ENCODE data around the gene ARHGAP18.

Gene ARHGAP18

DNA sequence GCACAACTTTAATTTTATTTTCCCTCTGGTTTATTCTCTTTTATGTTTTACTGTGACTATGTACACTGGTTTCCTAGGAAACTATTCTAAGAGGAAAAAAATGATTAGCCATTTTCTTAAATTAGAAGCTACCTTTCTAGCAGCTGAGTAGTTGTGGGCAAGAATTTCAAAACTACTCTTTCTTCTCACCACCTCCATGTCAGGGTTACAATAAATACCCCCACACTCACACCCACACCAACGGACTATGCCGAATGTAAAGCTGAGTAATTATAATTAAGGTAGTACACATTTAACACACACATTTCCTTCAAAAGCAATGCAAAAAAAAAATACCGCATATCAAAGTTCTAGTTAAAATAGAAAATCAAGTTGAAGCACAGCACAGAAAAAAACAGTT lies 78.9 kb downstream of the ARHGAP18 start:
- no peak overlapping the region for H3K4me3 ChIP-seq (ENCODE audit: low read depth, low read length)
- no peak overlapping the region for H3K27ac ChIP-seq
- H3K36me3 ChIP-seq (replicated peaks): peaks cover 7% of the 10 kb centered on the region
- TF ChIP-seq CTCF (IDR thresholded peaks at IDR 0.05; ENCODE audit: low read depth, low read length, missing control alignments): no peak
- DNase-seq: no peak
- H3K27me3 ChIP-seq (replicated peaks): no peaks in the 10 kb centered on the region
- in situ Hi-C loops (cut with HindIII; ENCODE audit: low pct_ligation_motif_present, low sequenced_read_pairs): no loop called here

- H3K27me3 ChIP-seq (replicated peaks): no peaks in the 10 kb centered on the region
- no peak for TF ChIP-seq CTCF (IDR thresholded peaks at IDR 0.05; ENCODE audit: low read depth, low read length, missing control alignments)
- H3K36me3 ChIP-seq (replicated peaks): peaks cover 7% of the 10 kb centered on the region
- no peak overlapping the region for H3K4me3 ChIP-seq (ENCODE audit: low read depth, low read length)
- H3K27ac ChIP-seq: no peak overlapping the region
- DNase-seq: no peak
- in situ Hi-C loops (cut with HindIII; ENCODE audit: low pct_ligation_motif_present, low sequenced_read_pairs): no loop called here
These were observed 79.4 kb downstream of the ARHGAP18 start for GRCh38 chr6:129630596-129630995.

GRCh38 chr6:129628101-129628815 lies 81.7 kb downstream of the ARHGAP18 start:
- H3K36me3 ChIP-seq (replicated peaks): peaks cover 9% of the 10 kb centered on the region
- H3K27ac ChIP-seq: no peak overlapping the region
- no peaks in the 10 kb centered on the region for H3K27me3 ChIP-seq (replicated peaks)
- TF ChIP-seq CTCF (IDR thresholded peaks at IDR 0.05; ENCODE audit: low read depth, low read length, missing control alignments): no peak
- DNase-seq: no peak
- in situ Hi-C loops (cut with HindIII; ENCODE audit: low pct_ligation_motif_present, low sequenced_read_pairs): no loop called here
- H3K4me3 ChIP-seq (ENCODE audit: low read depth, low read length): no peak overlapping the region

GRCh38 chr6:129624488-129624887 lies 85.5 kb downstream of the ARHGAP18 start:
- Histone ChIP-seq H3K4me3 (ENCODE audit: low read depth, low read length) (no peak overlapping the region), H3K27ac (no peak overlapping the region), H3K36me3 (replicated peaks) (peaks cover 12% of the 10 kb centered on the region), H3K27me3 (replicated peaks) (no peaks in the 10 kb centered on the region)
- DNase-seq: no peak
- TF ChIP-seq CTCF (IDR thresholded peaks at IDR 0.05; ENCODE audit: low read depth, low read length, missing control alignments): no peak
- in situ Hi-C loops (cut with HindIII; ENCODE audit: low pct_ligation_motif_present, low sequenced_read_pairs): no loop called here

GRCh38 chr6:129623008-129623732 lies 86.8 kb downstream of the ARHGAP18 start:
- in situ Hi-C loops (cut with HindIII; ENCODE audit: low pct_ligation_motif_present, low sequenced_read_pairs): no loop called here
- TF ChIP-seq CTCF (IDR thresholded peaks at IDR 0.05; ENCODE audit: low read depth, low read length, missing control alignments): no peak
- Histone ChIP-seq H3K27me3 (replicated peaks) (no peaks in the 10 kb centered on the region), H3K27ac (no peak overlapping the region), H3K36me3 (replicated peaks) (peaks cover 7% of the 10 kb centered on the region), H3K4me3 (ENCODE audit: low read depth, low read length) (no peak overlapping the region)
- no peak for DNase-seq
